Peyer's patch (tissue), 4 donors: ENCODE data around the gene SNORC. TPM values are rescaled to one million over a fixed set of nuclear protein-coding genes. Genes with fewer than 3 reads are reported as not detected.

Experiments
- DNase-seq, 3 donors: peaks; one replicate each; pipeline ENCODE4 v3.0.0-alpha.2; 2017 to 2019
- H3K27ac ChIP-seq, 4 donors: fragments of 200-600 bp; sonication (generic); one replicate each; pipeline ENCODE4 v1.5.1; 2016 to 2019
- H3K27me3 ChIP-seq, 2 donors: fragments of 200-600 bp; sonication (generic); one replicate each; pipeline ENCODE4 v1.5.1; 2019
- H3K36me3 ChIP-seq, 3 donors: fragments of 200-600 bp; sonication (generic); one replicate each; pipeline ENCODE4 v1.5.1; 2016 to 2019
- H3K4me1 ChIP-seq, 4 donors: fragments of 200-600 bp; sonication (generic); one replicate each; pipeline ENCODE4 v1.5.1; 2016 to 2019
- H3K4me3 ChIP-seq, 4 donors: fragments of 200-600 bp; sonication (generic); 1 replicate in 3 of 4; 2 replicates in 1 of 4; pipeline ENCODE4 v1.5.1; 2016 to 2019; ENCODE audit warnings: mild to moderate bottlenecking in 1 of 4
- H3K9me3 ChIP-seq, 4 donors: fragments of 200-600 bp; sonication (generic); one replicate each; pipeline ENCODE4 v1.5.1; 2016 to 2019; ENCODE audit warnings: mild to moderate bottlenecking in 1 of 4
- CTCF ChIP-seq, 6 experiments: fragments of 450-650 bp in 4 of 6; fragments of 200-600 bp in 2 of 6; sonication (generic) in 1 of 6; IDR thresholded peaks; one replicate each; pipeline ENCODE4 v1.5.1; 2017 to 2019; ENCODE audit warnings: antibody characterized with exemption in 6 of 6, mild to moderate bottlenecking in 3 of 6, moderate library complexity in 1 of 6
- POLR2A ChIP-seq, 2 donors: fragments of 450-650 bp; IDR thresholded peaks; one replicate each; pipeline ENCODE4 v1.5.1; 2017; ENCODE audit warnings: antibody characterized with exemption in 2 of 2, mild to moderate bottlenecking in 2 of 2, moderate library complexity in 2 of 2
- total RNA-seq, 4 donors: library from RNA; depleted of rRNA; stranded (reverse); fragments of >200 nt; gene quantifications; one replicate each; pipeline ENCODE4 v1.1.0, GENCODE V29; 2016

SNORC gene
- total RNA-seq, 4 donors from 2014 or later, result 3.5 to 9.7 (median 7.3) TPM

GRCh38 chr2:232872826-232873225, 2.8 kb downstream of the SNORC start:
- peak in 2 of 3 donors; percentile 39 to 46 for DNase-seq
- no peak overlapping the region for H3K4me3 ChIP-seq
- H3K4me1 ChIP-seq, result peaks cover 0 to 32% (median 10%) of the 10 kb centered on the region in 4 donors
- no peaks in the 10 kb centered on the region for H3K9me3 ChIP-seq
- no peaks in the 10 kb centered on the region for H3K27me3 ChIP-seq
- no peak for TF ChIP-seq CTCF (IDR thresholded peaks at IDR 0.05)
- no peak for TF ChIP-seq POLR2A (IDR thresholded peaks at IDR 0.05)
- H3K36me3 ChIP-seq, result no peaks in the 10 kb centered on the region
- peak overlapping the region in 1 of 4 donors; percentile 91 for H3K27ac ChIP-seq

- TF ChIP-seq POLR2A (IDR thresholded peaks at IDR 0.05) (no peak), CTCF (IDR thresholded peaks at IDR 0.05) (no peak)
- Histone ChIP-seq H3K4me1 (peaks cover 0 to 32% (median 10%) of the 10 kb centered on the region in 4 donors), H3K36me3 (no peaks in the 10 kb centered on the region), H3K27ac (peak overlapping the region in 3 of 4 donors; percentile 76 to 91 (median 84)), H3K9me3 (no peaks in the 10 kb centered on the region), H3K27me3 (no peaks in the 10 kb centered on the region), H3K4me3 (no peak overlapping the region)
- peak in 2 of 3 donors; percentile 38 to 46 for DNase-seq
Measured at GRCh38 chr2:232873292-232873908, 3.3 kb downstream of the SNORC start.

GRCh38 chr2:232873909-232874641, 4.0 kb downstream of the SNORC start:
- no peaks in the 10 kb centered on the region for H3K36me3 ChIP-seq
- peaks cover 0 to 32% (median 10%) of the 10 kb centered on the region in 4 donors for H3K4me1 ChIP-seq
- TF ChIP-seq POLR2A (IDR thresholded peaks at IDR 0.05) (peak in 1 of 2 donors; percentile 69), CTCF (IDR thresholded peaks at IDR 0.05) (no peak)
- no peak overlapping the region for H3K4me3 ChIP-seq
- H3K9me3 ChIP-seq, result no peaks in the 10 kb centered on the region
- DNase-seq, result peak in 2 of 3 donors; percentile 54 to 87
- no peaks in the 10 kb centered on the region for H3K27me3 ChIP-seq
- peak overlapping the region in 3 of 4 donors; percentile 76 to 91 (median 84) for H3K27ac ChIP-seq

GRCh38 chr2:232874677-232875223, 4.7 kb downstream of the SNORC start:
- Histone ChIP-seq H3K27ac (peak overlapping the region in 3 of 4 donors; percentile 76 to 91 (median 84)), H3K27me3 (no peaks in the 10 kb centered on the region), H3K4me1 (peaks cover 0 to 32% (median 10%) of the 10 kb centered on the region in 4 donors), H3K36me3 (no peaks in the 10 kb centered on the region), H3K9me3 (no peaks in the 10 kb centered on the region), H3K4me3 (no peak overlapping the region)
- TF ChIP-seq POLR2A (IDR thresholded peaks at IDR 0.05) (no peak), CTCF (IDR thresholded peaks at IDR 0.05) (no peak)
- peak in 1 of 3 donors; percentile 44 for DNase-seq

- peak in 1 of 3 donors; percentile 44 for DNase-seq
Measured at GRCh38 chr2:232875256-232876121, 5.4 kb downstream of the SNORC start.

More at GRCh38 chr2:232875256-232876121, 5.4 kb downstream of the SNORC start:
- Histone ChIP-seq H3K9me3 (no peaks in the 10 kb centered on the region), H3K27me3 (no peaks in the 10 kb centered on the region), H3K4me1 (peaks cover 0 to 32% (median 10%) of the 10 kb centered on the region in 4 donors), H3K36me3 (no peaks in the 10 kb centered on the region), H3K4me3 (peak overlapping the region; percentile 40 to 80 (median 59)), H3K27ac (peak overlapping the region in 3 of 4 donors; percentile 76 to 91 (median 84))
- TF ChIP-seq POLR2A (IDR thresholded peaks at IDR 0.05) (no peak), CTCF (IDR thresholded peaks at IDR 0.05) (no peak)
